ENCODE results near the gene TFPI.

- TF ChIP-seq USF2 (IDR thresholded peaks at IDR 0.05) (no peak), KDM1A (IDR thresholded peaks at IDR 0.05; ENCODE audit: low read depth) (no peak), MAFK (IDR thresholded peaks at IDR 0.05; ENCODE audit: partially characterized antibody) (no peak), GATA3 (IDR thresholded peaks at IDR 0.05; ENCODE audit: borderline replicate concordance) (no peak)
- TF ChIP-seq, protein P1, sequence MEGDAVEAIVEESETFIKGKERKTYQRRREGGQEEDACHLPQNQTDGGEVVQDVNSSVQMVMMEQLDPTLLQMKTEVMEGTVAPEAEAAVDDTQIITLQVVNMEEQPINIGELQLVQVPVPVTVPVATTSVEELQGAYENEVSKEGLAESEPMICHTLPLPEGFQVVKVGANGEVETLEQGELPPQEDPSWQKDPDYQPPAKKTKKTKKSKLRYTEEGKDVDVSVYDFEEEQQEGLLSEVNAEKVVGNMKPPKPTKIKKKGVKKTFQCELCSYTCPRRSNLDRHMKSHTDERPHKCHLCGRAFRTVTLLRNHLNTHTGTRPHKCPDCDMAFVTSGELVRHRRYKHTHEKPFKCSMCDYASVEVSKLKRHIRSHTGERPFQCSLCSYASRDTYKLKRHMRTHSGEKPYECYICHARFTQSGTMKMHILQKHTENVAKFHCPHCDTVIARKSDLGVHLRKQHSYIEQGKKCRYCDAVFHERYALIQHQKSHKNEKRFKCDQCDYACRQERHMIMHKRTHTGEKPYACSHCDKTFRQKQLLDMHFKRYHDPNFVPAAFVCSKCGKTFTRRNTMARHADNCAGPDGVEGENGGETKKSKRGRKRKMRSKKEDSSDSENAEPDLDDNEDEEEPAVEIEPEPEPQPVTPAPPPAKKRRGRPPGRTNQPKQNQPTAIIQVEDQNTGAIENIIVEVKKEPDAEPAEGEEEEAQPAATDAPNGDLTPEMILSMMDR (IDR thresholded peaks at IDR 0.05), result no peak
Measured at GRCh38 chr2:187438455-187438854, 115.8 kb downstream of the TFPI start.

All from A549 (cell line).